Left lung (tissue), 10 donors: ENCODE results near the gene DYNC2I2. TPM values are rescaled to one million over a fixed set of nuclear protein-coding genes. Genes with fewer than 3 reads are reported as not detected.
A peak's percentile ranks its signal among the peaks of the same experiment; 100 is the strongest.

Source experiments
- ATAC-seq: fragments of 200-7000 bp; cut with Tn5 transposase; one replicate; pipeline ENCODE4 v1.9.1; 2020; ENCODE audit warnings: moderate library complexity
- DNase-seq, 4 donors: peaks; one replicate each; pipeline ENCODE4 v3.0.0-alpha.2; 2013 to 2020
- H3K27ac ChIP-seq, 2 donors: fragments of 200-600 bp; sonication (generic) in 1 of 2; one replicate each; pipeline versions ENCODE4 v1.5.0 to v1.8.0; 2020 to 2021
- H3K27me3 ChIP-seq, 2 donors: fragments of 200-600 bp; sonication (generic) in 1 of 2; one replicate each; pipeline versions ENCODE4 v1.5.0 to v1.8.0; 2020 to 2021
- H3K36me3 ChIP-seq, 2 donors: fragments of 200-600 bp; sonication (generic) in 1 of 2; one replicate each; pipeline versions ENCODE4 v1.5.0 to v1.8.0; 2020 to 2021
- H3K4me1 ChIP-seq, 2 donors: fragments of 200-600 bp; one replicate each; pipeline ENCODE4 v1.8.0; 2021
- H3K4me3 ChIP-seq, 2 donors: fragments of 200-600 bp; sonication (generic) in 1 of 2; one replicate each; pipeline versions ENCODE4 v1.5.0 to v1.8.0; 2020 to 2021; ENCODE audit warnings: mild to moderate bottlenecking in 1 of 2
- H3K9me3 ChIP-seq, 2 donors: fragments of 200-600 bp; sonication (generic) in 1 of 2; one replicate each; pipeline versions ENCODE4 v1.5.0 to v1.8.0; 2020 to 2021
- CTCF ChIP-seq, 2 donors: fragments of 200-600 bp; sonication (generic) in 1 of 2; IDR thresholded peaks; one replicate each; pipeline versions ENCODE4 v1.5.0 to v1.8.0; 2021; ENCODE audit warnings: antibody characterized with exemption in 2 of 2
- intact Hi-C, 2 donors: fragments of 100-400 bp; cut with DNase I; formaldehyde crosslinking; loops; one replicate each; pipeline versions ENCODE4 v1.11.2 to v1.14.2; 2022
- polyA plus RNA-seq, 6 donors: library from polyadenylated mRNA; unstranded; fragments of 120-200 nt; gene quantifications; one replicate each; pipeline ENCODE4 v1.2.1, GENCODE V29; 2013; ENCODE audit not compliant: insufficient read length in 6 of 6
- total RNA-seq, 2 donors: library from RNA; stranded (reverse); fragmentation: NEBNext Ultra II Directional; extraction: Animal tissue kit (Norgen Biotek cat#: 25700); gene quantifications; one replicate each; pipeline ENCODE4 v1.2.1, GENCODE V29; 2021
- donor health status: DM: no; HTN: yes; CAD: no.
- donor health status: DM: no; HTN: no; CAD: no.

DYNC2I2 gene
- total and polyA plus RNA-seq, 8 donors: 45.2 to 55.4 (median 50.1) TPM

- no peak for TF ChIP-seq CTCF (IDR thresholded peaks at IDR 0.05)
- DNase-seq: no peak
- Histone ChIP-seq H3K9me3 (no peaks in the 10 kb centered on the region), H3K4me3 (no peak overlapping the region), H3K27ac (no peak overlapping the region), H3K27me3 (no peaks in the 10 kb centered on the region), H3K36me3 (peaks cover 0 to 19% of the 10 kb centered on the region in 2 donors), H3K4me1 (no peaks in the 10 kb centered on the region)
- ATAC-seq: no peak
- intact Hi-C loops: no loop called here
Measured at GRCh38 chr9:128642675-128643245, 13.9 kb downstream of the DYNC2I2 start.

GRCh38 chr9:128640603-128641002, 16.0 kb downstream of the DYNC2I2 start:
- intact Hi-C loops: no loop called here

GRCh38 chr9:128638580-128638979, 18.1 kb downstream of the DYNC2I2 start:
- Histone ChIP-seq H3K4me3 (no peak overlapping the region), H3K27ac (no peak overlapping the region), H3K9me3 (no peaks in the 10 kb centered on the region), H3K36me3 (peaks cover 0 to 34% of the 10 kb centered on the region in 2 donors), H3K4me1 (peaks cover 9 to 24% of the 10 kb centered on the region in 2 donors), H3K27me3 (no peaks in the 10 kb centered on the region)
- ATAC-seq: no peak
- TF ChIP-seq CTCF (IDR thresholded peaks at IDR 0.05): no peak
- intact Hi-C loops: no loop called here
- no peak for DNase-seq

More at GRCh38 chr9:128640603-128641002, 16.0 kb downstream of the DYNC2I2 start:
- Histone ChIP-seq H3K27ac (no peak overlapping the region), H3K9me3 (no peaks in the 10 kb centered on the region), H3K4me1 (peaks cover 0 to 8% of the 10 kb centered on the region in 2 donors), H3K4me3 (no peak overlapping the region), H3K27me3 (no peaks in the 10 kb centered on the region), H3K36me3 (peaks cover 0 to 19% of the 10 kb centered on the region in 2 donors)
- TF ChIP-seq CTCF (IDR thresholded peaks at IDR 0.05): no peak
- DNase-seq: no peak
- ATAC-seq: no peak

- no peaks in the 10 kb centered on the region for H3K9me3 ChIP-seq
- H3K4me3 ChIP-seq: no peak overlapping the region
- no peak for TF ChIP-seq CTCF (IDR thresholded peaks at IDR 0.05)
- H3K4me1 ChIP-seq: peaks cover 9 to 24% of the 10 kb centered on the region in 2 donors
- H3K36me3 ChIP-seq: peaks cover 0 to 43% of the 10 kb centered on the region in 2 donors
- peak overlapping the region in 1 of 2 donors; percentile 45 for H3K27ac ChIP-seq
- no peaks in the 10 kb centered on the region for H3K27me3 ChIP-seq
- no peak for ATAC-seq
- intact Hi-C loops: no loop called here
- DNase-seq: no peak
Measured at GRCh38 chr9:128637656-128638055, 19.0 kb downstream of the DYNC2I2 start.

- H3K36me3 ChIP-seq: peaks cover 0 to 51% of the 10 kb centered on the region in 2 donors
- intact Hi-C loops: no loop called here
- H3K27me3 ChIP-seq: no peaks in the 10 kb centered on the region
- ATAC-seq (peak; percentile 4), DNase-seq (peak in 1 of 4 donors; percentile 71)
- peak overlapping the region; percentile 89 to 92 for H3K27ac ChIP-seq
- H3K9me3 ChIP-seq: no peaks in the 10 kb centered on the region
- H3K4me3 ChIP-seq: no peak overlapping the region
- H3K4me1 ChIP-seq: peaks cover 9 to 24% of the 10 kb centered on the region in 2 donors
- TF ChIP-seq CTCF (IDR thresholded peaks at IDR 0.05): no peak
Measured at GRCh38 chr9:128636556-128637530, 19.8 kb downstream of the DYNC2I2 start.
